GM23338 (cell line): ENCODE measurements around the gene LRMDA.

ENCODE experiments used
- EZH2 ChIP-seq: fragments of 200-600 bp; sonication (generic); IDR thresholded peaks from one replicate; pipeline ENCODE4 v1.8.0; 2017; ENCODE audit warnings: antibody characterized with exemption, mild to moderate bottlenecking, low read depth; ENCODE audit not compliant: unreplicated experiment
- ZNF331 ChIP-seq: fragments of 250-450 bp; sonication (Bioruptor Pico); IDR thresholded peaks from 2 replicates; pipeline ENCODE4 v1.5.0; 2020; ENCODE audit warnings: low read depth, mild to moderate bottlenecking, moderate library complexity
- TF ChIP-seq, protein P1 (sequence below), 2 experiments: fragments of 200-600 bp in 1 of 2; sonication (generic) in 1 of 2; conservative IDR thresholded peaks; 2 replicates each; pipeline versions ENCODE4 v1.5.1 to v1.6.1; 2016 to 2017; ENCODE audit warnings: antibody characterized with exemption in 2 of 2, low read depth in 2 of 2, mild to moderate bottlenecking in 2 of 2, moderate library complexity in 1 of 2

DNA sequence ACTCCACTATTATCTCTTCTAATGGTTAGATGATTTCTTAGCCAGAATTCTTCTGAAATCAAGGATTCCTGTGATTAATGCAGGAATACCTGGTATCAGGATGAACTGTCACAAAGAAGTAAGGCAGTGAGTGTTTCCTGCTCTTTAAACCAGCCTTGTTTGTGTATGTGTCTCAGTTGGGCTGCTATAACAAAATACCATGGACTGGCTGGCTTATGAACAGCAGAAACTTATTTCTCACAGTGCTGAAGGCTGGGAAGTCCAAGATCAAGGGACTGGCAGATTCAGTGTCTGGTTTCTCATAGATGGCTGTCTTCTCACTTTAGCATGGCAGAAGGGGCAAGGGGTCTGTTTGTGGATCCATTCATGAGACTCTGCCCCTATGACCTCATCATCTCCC lies 42.7 kb downstream of the LRMDA start:
- TF ChIP-seq EZH2 (no peak), ZNF331 (no peak)
- TF ChIP-seq, protein P1, sequence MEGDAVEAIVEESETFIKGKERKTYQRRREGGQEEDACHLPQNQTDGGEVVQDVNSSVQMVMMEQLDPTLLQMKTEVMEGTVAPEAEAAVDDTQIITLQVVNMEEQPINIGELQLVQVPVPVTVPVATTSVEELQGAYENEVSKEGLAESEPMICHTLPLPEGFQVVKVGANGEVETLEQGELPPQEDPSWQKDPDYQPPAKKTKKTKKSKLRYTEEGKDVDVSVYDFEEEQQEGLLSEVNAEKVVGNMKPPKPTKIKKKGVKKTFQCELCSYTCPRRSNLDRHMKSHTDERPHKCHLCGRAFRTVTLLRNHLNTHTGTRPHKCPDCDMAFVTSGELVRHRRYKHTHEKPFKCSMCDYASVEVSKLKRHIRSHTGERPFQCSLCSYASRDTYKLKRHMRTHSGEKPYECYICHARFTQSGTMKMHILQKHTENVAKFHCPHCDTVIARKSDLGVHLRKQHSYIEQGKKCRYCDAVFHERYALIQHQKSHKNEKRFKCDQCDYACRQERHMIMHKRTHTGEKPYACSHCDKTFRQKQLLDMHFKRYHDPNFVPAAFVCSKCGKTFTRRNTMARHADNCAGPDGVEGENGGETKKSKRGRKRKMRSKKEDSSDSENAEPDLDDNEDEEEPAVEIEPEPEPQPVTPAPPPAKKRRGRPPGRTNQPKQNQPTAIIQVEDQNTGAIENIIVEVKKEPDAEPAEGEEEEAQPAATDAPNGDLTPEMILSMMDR (conservative IDR thresholded peaks at IDR 0.05; ENCODE audit: low read depth in 2 of 2): no peak
